WTC11 (cell line): ENCODE data around the gene FAM13B. TPM values are rescaled to one million over a fixed set of nuclear protein-coding genes. Genes with fewer than 3 reads are reported as not detected.

Source experiments
- ATAC-seq: fragments of 200-7000 bp; cut with Tn5 transposase; 2 replicates; pipeline ENCODE4 v1.10.0; 2021; ENCODE audit warnings: mild to moderate bottlenecking, moderate library complexity
- CTCF ChIA-PET: fragments of 300-600 bp; sonication (Branson Sonifier 250); formaldehyde crosslinking; loops from one replicate; lab custom pipeline; 2021; ENCODE audit warnings: antibody characterized with exemption; lab: Charles Lee
- POLR2A ChIA-PET: fragments of 350-600 bp; sonication (Branson Sonifier 250); formaldehyde crosslinking; loops from one replicate; lab custom pipeline; 2021; ENCODE audit warnings: antibody characterized with exemption; lab: Charles Lee
- DNase-seq: peaks from one replicate; pipeline ENCODE4 v3.0.0; 2021; ENCODE audit warnings: low spot score
- H3K27ac Mint-ChIP-seq: 2 replicates; pipeline ENCODE4 v1.8.0; 2021; ENCODE audit warnings: mixed read lengths
- H3K27me3 Mint-ChIP-seq: 2 replicates; pipeline ENCODE4 v1.8.0; 2021; ENCODE audit warnings: low read depth, mild to moderate bottlenecking, moderate library complexity, mixed read lengths
- H3K36me3 Mint-ChIP-seq: 2 replicates; pipeline ENCODE4 v1.8.0; 2021; ENCODE audit warnings: mixed read lengths
- H3K4me1 Mint-ChIP-seq: 2 replicates; pipeline ENCODE4 v1.8.0; 2022; ENCODE audit warnings: mixed read lengths
- H3K4me3 Mint-ChIP-seq: 2 replicates; pipeline ENCODE4 v1.8.0; 2021; ENCODE audit warnings: mild to moderate bottlenecking, moderate library complexity, mixed read lengths
- H3K9me3 Mint-ChIP-seq: 2 replicates; pipeline ENCODE4 v1.8.0; 2021; ENCODE audit warnings: mixed read lengths
- CREB1 ChIP-seq: sonication (generic); formaldehyde crosslinking; IDR thresholded peaks from 2 replicates; pipeline ENCODE4 v1.8.0; 2023; ENCODE audit warnings: mild to moderate bottlenecking, missing genetic modification reagents
- CREM ChIP-seq: sonication (generic); formaldehyde crosslinking; IDR thresholded peaks from 2 replicates; pipeline ENCODE4 v1.8.1; 2022; ENCODE audit warnings: mild to moderate bottlenecking, missing genetic modification reagents, moderate library complexity
- ELF4 ChIP-seq: sonication (generic); formaldehyde crosslinking; IDR thresholded peaks from 2 replicates; pipeline ENCODE4 v1.8.1; 2022; ENCODE audit warnings: low read depth, mild to moderate bottlenecking, moderate library complexity, missing genetic modification reagents
- ESRRA ChIP-seq: sonication (generic); formaldehyde crosslinking; IDR thresholded peaks from 2 replicates; pipeline ENCODE4 v1.8.1; 2022; ENCODE audit warnings: mild to moderate bottlenecking, missing genetic modification reagents, borderline replicate concordance
- FOXJ3 ChIP-seq: sonication (generic); formaldehyde crosslinking; IDR thresholded peaks from 2 replicates; pipeline ENCODE4 v1.9.0; 2021; ENCODE audit warnings: missing genetic modification reagents, mild to moderate bottlenecking, borderline replicate concordance
- NFATC4 ChIP-seq: fragments of 250-450 bp; sonication (Bioruptor Pico); IDR thresholded peaks from 2 replicates; pipeline ENCODE4 v1.9.0; 2021; ENCODE audit warnings: mild to moderate bottlenecking
- SMAD4 ChIP-seq: sonication (generic); formaldehyde crosslinking; IDR thresholded peaks from 2 replicates; pipeline ENCODE4 v1.8.0; 2022; ENCODE audit warnings: mild to moderate bottlenecking, missing genetic modification reagents
- SOX15 ChIP-seq: fragments of 250-450 bp; sonication (Bioruptor Pico); IDR thresholded peaks from 2 replicates; pipeline ENCODE4 v1.9.0; 2021; ENCODE audit warnings: mild to moderate bottlenecking
- ZNF121 ChIP-seq: sonication (generic); formaldehyde crosslinking; IDR thresholded peaks from 2 replicates; pipeline ENCODE4 v1.8.0; 2023; ENCODE audit warnings: missing genetic modification reagents
- ZNF232 ChIP-seq: sonication (generic); formaldehyde crosslinking; IDR thresholded peaks from 2 replicates; pipeline ENCODE4 v1.8.0; 2022; ENCODE audit warnings: mild to moderate bottlenecking, missing genetic modification reagents
- total RNA-seq: library from RNA; stranded (reverse); gene quantifications from 3 replicates; pipeline ENCODE4 v1.2.3, GENCODE V29; 2021
- TF ChIP-seq, protein P1 (sequence below): fragments of 250-450 bp; sonication (Bioruptor Pico); IDR thresholded peaks from 2 replicates; pipeline ENCODE4 v1.8.0; 2021; ENCODE audit warnings: mild to moderate bottlenecking
- TF ChIP-seq, protein P2 (sequence below): sonication (generic); formaldehyde crosslinking; IDR thresholded peaks from 2 replicates; pipeline ENCODE4 v1.8.1; 2023; ENCODE audit warnings: mild to moderate bottlenecking, missing genetic modification reagents
- TF ChIP-seq, protein P3 (sequence below): sonication (generic); formaldehyde crosslinking; IDR thresholded peaks from 2 replicates; pipeline ENCODE4 v1.8.1; 2023; ENCODE audit warnings: mild to moderate bottlenecking, missing genetic modification reagents, moderate library complexity
- TF ChIP-seq, protein P4 (sequence below): sonication (generic); formaldehyde crosslinking; IDR thresholded peaks from 2 replicates; pipeline ENCODE4 v1.8.1; 2023; ENCODE audit warnings: mild to moderate bottlenecking, missing genetic modification reagents, moderate library complexity
- TF ChIP-seq, protein P5 (sequence below): sonication (generic); formaldehyde crosslinking; conservative IDR thresholded peaks from 2 replicates; pipeline ENCODE4 v1.8.1; 2023; ENCODE audit warnings: mild to moderate bottlenecking, low read depth, missing genetic modification reagents, moderate library complexity
- TF ChIP-seq, protein P6 (sequence below): sonication (generic); formaldehyde crosslinking; IDR thresholded peaks from 2 replicates; pipeline ENCODE4 v1.8.0; 2022; ENCODE audit warnings: mild to moderate bottlenecking, missing genetic modification reagents
- TF ChIP-seq, protein P7 (sequence below): sonication (generic); formaldehyde crosslinking; IDR thresholded peaks from 2 replicates; pipeline ENCODE4 v1.8.1; 2022; ENCODE audit warnings: low read depth, missing genetic modification reagents, borderline replicate concordance
- TF ChIP-seq, protein P8 (sequence below): sonication (generic); formaldehyde crosslinking; IDR thresholded peaks from 2 replicates; pipeline ENCODE4 v1.8.0; 2022; ENCODE audit warnings: missing genetic modification reagents

FAM13B gene
- total RNA-seq, 1 experiment from 2014 or later, result 15.6 TPM

DNA sequence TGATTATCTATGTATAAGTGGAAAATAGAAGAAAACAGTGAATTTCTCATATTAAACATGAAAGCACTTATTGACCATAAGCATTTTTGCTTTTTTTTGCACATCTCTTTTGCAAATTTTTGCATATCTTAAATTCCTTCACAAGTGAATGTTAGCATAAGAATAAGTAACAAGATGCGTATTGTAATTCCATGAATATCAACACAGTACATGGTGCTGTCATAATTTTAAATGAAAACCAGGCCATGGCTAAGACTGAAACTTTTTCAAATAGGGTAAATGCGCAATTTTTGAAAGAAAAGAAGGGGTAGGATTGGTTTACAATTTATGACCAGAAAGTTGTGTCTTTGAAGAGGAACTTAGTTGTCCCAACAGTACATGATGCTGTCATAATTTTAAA, 17.0 kb downstream of the FAM13B start:
- Mint-ChIP-seq H3K9me3 (no peaks in the 10 kb centered on the region), H3K27me3 (no peaks in the 10 kb centered on the region), H3K4me1 (peaks cover 8% of the 10 kb centered on the region), H3K36me3 (peaks cover 62% of the 10 kb centered on the region), H3K4me3 (no peak overlapping the region), H3K27ac (peak overlapping the region; percentile 53; the same call in 1 of the 2 replicates)
- ChIA-PET CTCF (no interaction called here), POLR2A (no interaction called here)
- TF ChIP-seq, protein P1, sequence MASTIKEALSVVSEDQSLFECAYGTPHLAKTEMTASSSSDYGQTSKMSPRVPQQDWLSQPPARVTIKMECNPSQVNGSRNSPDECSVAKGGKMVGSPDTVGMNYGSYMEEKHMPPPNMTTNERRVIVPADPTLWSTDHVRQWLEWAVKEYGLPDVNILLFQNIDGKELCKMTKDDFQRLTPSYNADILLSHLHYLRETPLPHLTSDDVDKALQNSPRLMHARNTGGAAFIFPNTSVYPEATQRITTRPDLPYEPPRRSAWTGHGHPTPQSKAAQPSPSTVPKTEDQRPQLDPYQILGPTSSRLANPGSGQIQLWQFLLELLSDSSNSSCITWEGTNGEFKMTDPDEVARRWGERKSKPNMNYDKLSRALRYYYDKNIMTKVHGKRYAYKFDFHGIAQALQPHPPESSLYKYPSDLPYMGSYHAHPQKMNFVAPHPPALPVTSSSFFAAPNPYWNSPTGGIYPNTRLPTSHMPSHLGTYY (CRISPR knock-in tag), result no peak
- no peak for TF ChIP-seq ZNF232 (CRISPR knock-in tag)
- DNase-seq, result no peak
- ATAC-seq, result no peak

DNA sequence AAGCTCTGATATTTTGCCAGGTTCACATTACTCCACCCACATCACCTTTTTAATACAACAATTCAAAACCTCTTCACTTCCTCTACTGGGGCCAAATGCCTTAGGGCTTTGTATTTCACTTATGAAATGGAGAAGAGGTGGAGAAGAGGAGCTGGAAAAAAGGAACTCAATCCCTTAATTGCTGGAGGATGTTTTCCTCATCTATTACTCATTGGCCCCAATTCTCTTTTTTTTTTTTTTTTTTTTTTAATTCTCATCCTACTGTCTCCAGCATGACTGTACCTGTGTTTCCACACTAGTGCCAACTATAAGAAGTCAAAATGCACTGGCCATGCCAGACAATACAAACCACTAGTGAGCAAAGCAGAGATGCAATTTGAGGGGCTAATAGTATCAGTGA, 20.9 kb downstream of the FAM13B start:
- Mint-ChIP-seq H3K4me3 (no peak overlapping the region), H3K36me3 (peaks cover 57% of the 10 kb centered on the region), H3K27ac (no peak overlapping the region), H3K9me3 (no peaks in the 10 kb centered on the region), H3K27me3 (no peaks in the 10 kb centered on the region), H3K4me1 (peaks cover 3% of the 10 kb centered on the region)
- CTCF ChIA-PET, result no interaction called here
- POLR2A ChIA-PET, result no interaction called here
- no peak for DNase-seq
- TF ChIP-seq NFATC4 (CRISPR knock-in tag), result no peak
- TF ChIP-seq, protein P2, sequence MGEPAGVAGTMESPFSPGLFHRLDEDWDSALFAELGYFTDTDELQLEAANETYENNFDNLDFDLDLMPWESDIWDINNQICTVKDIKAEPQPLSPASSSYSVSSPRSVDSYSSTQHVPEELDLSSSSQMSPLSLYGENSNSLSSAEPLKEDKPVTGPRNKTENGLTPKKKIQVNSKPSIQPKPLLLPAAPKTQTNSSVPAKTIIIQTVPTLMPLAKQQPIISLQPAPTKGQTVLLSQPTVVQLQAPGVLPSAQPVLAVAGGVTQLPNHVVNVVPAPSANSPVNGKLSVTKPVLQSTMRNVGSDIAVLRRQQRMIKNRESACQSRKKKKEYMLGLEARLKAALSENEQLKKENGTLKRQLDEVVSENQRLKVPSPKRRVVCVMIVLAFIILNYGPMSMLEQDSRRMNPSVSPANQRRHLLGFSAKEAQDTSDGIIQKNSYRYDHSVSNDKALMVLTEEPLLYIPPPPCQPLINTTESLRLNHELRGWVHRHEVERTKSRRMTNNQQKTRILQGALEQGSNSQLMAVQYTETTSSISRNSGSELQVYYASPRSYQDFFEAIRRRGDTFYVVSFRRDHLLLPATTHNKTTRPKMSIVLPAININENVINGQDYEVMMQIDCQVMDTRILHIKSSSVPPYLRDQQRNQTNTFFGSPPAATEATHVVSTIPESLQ (CRISPR knock-in tag), result no peak
- TF ChIP-seq, protein P3, sequence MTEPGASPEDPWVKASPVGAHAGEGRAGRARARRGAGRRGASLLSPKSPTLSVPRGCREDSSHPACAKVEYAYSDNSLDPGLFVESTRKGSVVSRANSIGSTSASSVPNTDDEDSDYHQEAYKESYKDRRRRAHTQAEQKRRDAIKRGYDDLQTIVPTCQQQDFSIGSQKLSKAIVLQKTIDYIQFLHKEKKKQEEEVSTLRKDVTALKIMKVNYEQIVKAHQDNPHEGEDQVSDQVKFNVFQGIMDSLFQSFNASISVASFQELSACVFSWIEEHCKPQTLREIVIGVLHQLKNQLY (CRISPR knock-in tag), result no peak
- no peak for TF ChIP-seq ELF4 (CRISPR knock-in tag)
- TF ChIP-seq SOX15 (CRISPR knock-in tag), result no peak
- TF ChIP-seq, protein P4, sequence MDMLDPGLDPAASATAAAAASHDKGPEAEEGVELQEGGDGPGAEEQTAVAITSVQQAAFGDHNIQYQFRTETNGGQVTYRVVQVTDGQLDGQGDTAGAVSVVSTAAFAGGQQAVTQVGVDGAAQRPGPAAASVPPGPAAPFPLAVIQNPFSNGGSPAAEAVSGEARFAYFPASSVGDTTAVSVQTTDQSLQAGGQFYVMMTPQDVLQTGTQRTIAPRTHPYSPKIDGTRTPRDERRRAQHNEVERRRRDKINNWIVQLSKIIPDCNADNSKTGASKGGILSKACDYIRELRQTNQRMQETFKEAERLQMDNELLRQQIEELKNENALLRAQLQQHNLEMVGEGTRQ (CRISPR knock-in tag), result no peak
- TF ChIP-seq, protein P5, sequence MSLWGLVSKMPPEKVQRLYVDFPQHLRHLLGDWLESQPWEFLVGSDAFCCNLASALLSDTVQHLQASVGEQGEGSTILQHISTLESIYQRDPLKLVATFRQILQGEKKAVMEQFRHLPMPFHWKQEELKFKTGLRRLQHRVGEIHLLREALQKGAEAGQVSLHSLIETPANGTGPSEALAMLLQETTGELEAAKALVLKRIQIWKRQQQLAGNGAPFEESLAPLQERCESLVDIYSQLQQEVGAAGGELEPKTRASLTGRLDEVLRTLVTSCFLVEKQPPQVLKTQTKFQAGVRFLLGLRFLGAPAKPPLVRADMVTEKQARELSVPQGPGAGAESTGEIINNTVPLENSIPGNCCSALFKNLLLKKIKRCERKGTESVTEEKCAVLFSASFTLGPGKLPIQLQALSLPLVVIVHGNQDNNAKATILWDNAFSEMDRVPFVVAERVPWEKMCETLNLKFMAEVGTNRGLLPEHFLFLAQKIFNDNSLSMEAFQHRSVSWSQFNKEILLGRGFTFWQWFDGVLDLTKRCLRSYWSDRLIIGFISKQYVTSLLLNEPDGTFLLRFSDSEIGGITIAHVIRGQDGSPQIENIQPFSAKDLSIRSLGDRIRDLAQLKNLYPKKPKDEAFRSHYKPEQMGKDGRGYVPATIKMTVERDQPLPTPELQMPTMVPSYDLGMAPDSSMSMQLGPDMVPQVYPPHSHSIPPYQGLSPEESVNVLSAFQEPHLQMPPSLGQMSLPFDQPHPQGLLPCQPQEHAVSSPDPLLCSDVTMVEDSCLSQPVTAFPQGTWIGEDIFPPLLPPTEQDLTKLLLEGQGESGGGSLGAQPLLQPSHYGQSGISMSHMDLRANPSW (CRISPR knock-in tag), result no peak
- TF ChIP-seq, protein P6, sequence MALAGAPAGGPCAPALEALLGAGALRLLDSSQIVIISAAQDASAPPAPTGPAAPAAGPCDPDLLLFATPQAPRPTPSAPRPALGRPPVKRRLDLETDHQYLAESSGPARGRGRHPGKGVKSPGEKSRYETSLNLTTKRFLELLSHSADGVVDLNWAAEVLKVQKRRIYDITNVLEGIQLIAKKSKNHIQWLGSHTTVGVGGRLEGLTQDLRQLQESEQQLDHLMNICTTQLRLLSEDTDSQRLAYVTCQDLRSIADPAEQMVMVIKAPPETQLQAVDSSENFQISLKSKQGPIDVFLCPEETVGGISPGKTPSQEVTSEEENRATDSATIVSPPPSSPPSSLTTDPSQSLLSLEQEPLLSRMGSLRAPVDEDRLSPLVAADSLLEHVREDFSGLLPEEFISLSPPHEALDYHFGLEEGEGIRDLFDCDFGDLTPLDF, result no peak
- no peak for TF ChIP-seq CREM (CRISPR knock-in tag)
- no peak for TF ChIP-seq ZNF121
- ATAC-seq, result no peak

DNA sequence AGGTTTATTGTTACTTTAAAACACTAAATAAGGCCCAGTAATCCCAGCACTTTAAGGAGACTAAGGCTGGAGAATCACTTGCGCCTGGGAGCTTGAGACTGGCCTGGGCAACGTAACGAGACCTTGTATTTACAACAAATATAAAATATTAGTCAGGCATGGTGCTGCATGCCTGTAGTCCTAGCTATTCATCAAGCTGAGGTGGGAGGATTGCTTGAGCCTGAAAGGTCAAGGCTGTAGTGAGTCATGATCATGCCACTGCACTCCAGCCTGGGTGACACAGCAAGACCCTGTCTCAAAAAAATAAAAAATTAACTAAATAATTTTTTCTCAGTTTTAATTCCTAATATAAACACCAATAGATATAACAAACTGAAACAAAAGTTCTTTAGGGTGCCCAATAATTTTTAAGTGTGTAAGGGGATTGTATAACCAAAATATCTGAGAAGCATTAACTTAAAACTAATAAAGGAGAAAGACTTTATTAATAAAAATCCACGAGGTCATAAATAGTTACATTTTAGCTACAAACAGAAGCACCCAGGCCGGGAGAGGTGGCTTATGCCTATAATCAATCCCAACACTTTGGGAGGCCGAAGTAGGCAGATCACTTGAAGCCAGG, 32.7 kb downstream of the FAM13B start:
- ATAC-seq (no peak), DNase-seq (no peak)
- peaks cover 4% of the 10 kb centered on the region; the same call in 1 of the 2 replicates for H3K4me1 Mint-ChIP-seq
- ChIA-PET CTCF (no interaction called here), POLR2A (no interaction called here)
- H3K27me3 Mint-ChIP-seq, result no peaks in the 10 kb centered on the region
- H3K4me3 Mint-ChIP-seq, result no peak overlapping the region
- peaks cover 34% of the 10 kb centered on the region for H3K36me3 Mint-ChIP-seq
- peaks cover 3% of the 10 kb centered on the region for H3K9me3 Mint-ChIP-seq
- H3K27ac Mint-ChIP-seq, result no peak overlapping the region
- TF ChIP-seq FOXJ3 (CRISPR knock-in tag) (no peak), SMAD4 (CRISPR knock-in tag) (no peak), CREB1 (CRISPR knock-in tag) (no peak), ESRRA (CRISPR knock-in tag) (no peak)
- TF ChIP-seq, protein P7, sequence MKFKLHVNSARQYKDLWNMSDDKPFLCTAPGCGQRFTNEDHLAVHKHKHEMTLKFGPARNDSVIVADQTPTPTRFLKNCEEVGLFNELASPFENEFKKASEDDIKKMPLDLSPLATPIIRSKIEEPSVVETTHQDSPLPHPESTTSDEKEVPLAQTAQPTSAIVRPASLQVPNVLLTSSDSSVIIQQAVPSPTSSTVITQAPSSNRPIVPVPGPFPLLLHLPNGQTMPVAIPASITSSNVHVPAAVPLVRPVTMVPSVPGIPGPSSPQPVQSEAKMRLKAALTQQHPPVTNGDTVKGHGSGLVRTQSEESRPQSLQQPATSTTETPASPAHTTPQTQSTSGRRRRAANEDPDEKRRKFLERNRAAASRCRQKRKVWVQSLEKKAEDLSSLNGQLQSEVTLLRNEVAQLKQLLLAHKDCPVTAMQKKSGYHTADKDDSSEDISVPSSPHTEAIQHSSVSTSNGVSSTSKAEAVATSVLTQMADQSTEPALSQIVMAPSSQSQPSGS (CRISPR knock-in tag), result no peak
- TF ChIP-seq, protein P8, sequence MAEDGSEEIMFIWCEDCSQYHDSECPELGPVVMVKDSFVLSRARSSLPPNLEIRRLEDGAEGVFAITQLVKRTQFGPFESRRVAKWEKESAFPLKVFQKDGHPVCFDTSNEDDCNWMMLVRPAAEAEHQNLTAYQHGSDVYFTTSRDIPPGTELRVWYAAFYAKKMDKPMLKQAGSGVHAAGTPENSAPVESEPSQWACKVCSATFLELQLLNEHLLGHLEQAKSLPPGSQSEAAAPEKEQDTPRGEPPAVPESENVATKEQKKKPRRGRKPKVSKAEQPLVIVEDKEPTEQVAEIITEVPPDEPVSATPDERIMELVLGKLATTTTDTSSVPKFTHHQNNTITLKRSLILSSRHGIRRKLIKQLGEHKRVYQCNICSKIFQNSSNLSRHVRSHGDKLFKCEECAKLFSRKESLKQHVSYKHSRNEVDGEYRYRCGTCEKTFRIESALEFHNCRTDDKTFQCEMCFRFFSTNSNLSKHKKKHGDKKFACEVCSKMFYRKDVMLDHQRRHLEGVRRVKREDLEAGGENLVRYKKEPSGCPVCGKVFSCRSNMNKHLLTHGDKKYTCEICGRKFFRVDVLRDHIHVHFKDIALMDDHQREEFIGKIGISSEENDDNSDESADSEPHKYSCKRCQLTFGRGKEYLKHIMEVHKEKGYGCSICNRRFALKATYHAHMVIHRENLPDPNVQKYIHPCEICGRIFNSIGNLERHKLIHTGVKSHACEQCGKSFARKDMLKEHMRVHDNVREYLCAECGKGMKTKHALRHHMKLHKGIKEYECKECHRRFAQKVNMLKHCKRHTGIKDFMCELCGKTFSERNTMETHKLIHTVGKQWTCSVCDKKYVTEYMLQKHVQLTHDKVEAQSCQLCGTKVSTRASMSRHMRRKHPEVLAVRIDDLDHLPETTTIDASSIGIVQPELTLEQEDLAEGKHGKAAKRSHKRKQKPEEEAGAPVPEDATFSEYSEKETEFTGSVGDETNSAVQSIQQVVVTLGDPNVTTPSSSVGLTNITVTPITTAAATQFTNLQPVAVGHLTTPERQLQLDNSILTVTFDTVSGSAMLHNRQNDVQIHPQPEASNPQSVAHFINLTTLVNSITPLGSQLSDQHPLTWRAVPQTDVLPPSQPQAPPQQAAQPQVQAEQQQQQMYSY (CRISPR knock-in tag), result no peak
